Natural killer cell (primary cell): ENCODE results near the gene SIM1. TPM values are rescaled to one million over a fixed set of nuclear protein-coding genes. Genes with fewer than 3 reads are reported as not detected.

Source experiments
- ATAC-seq, 3 donors: fragments of 150-1000 bp in 2 of 3; fragments of 200-7000 bp in 1 of 3; cut with Tn5 transposase; 1 replicate in 1 of 3; 2 replicates in 2 of 3; pipeline ENCODE4 v1.10.0; 2021; ENCODE audit warnings: mild to moderate bottlenecking in 2 of 3, moderate library complexity in 2 of 3
- DNase-seq, 2 donors: peaks; one replicate each; pipeline versions ENCODE4 v3.0.0 to v3.0.0-alpha.2; 2013 to 2021; ENCODE audit warnings: mixed read lengths in 1 of 2
- H3K27ac ChIP-seq: one replicate; pipeline ENCODE4 v1.5.1; 2013; ENCODE audit warnings: mild to moderate bottlenecking, low read length
- H3K27me3 ChIP-seq: one replicate; pipeline ENCODE4 v1.6.1; 2013; ENCODE audit warnings: low read length; ENCODE audit not compliant: control insufficient read depth, insufficient read depth
- H3K36me3 ChIP-seq: one replicate; pipeline ENCODE4 v1.6.1; 2013; ENCODE audit warnings: low read length; ENCODE audit not compliant: control insufficient read depth, insufficient read depth
- H3K4me1 ChIP-seq: one replicate; pipeline ENCODE4 v1.6.1; 2013; ENCODE audit warnings: low read length; ENCODE audit not compliant: control insufficient read depth, insufficient read depth
- H3K4me3 ChIP-seq: one replicate; pipeline ENCODE4 v1.5.1; 2013; ENCODE audit warnings: low read length
- H3K9me3 ChIP-seq: one replicate; pipeline ENCODE4 v1.6.1; 2013; ENCODE audit warnings: low read length; ENCODE audit not compliant: control insufficient read depth, insufficient read depth
- H3K27ac Mint-ChIP-seq, 2 donors: one replicate each; pipeline ENCODE4 v1.8.0; 2022; ENCODE audit warnings: mild to moderate bottlenecking in 2 of 2, mixed read lengths in 2 of 2, moderate library complexity in 1 of 2
- H3K27me3 Mint-ChIP-seq, 2 donors: one replicate each; pipeline ENCODE4 v1.8.0; 2022; ENCODE audit warnings: low read depth in 2 of 2, mixed read lengths in 2 of 2
- H3K36me3 Mint-ChIP-seq: one replicate; pipeline ENCODE4 v1.8.0; 2022; ENCODE audit warnings: mixed read lengths
- H3K4me1 Mint-ChIP-seq, 2 donors: one replicate each; pipeline ENCODE4 v1.8.0; 2022; ENCODE audit warnings: mixed read lengths in 2 of 2
- H3K4me3 Mint-ChIP-seq: one replicate; pipeline ENCODE4 v1.8.0; 2022; ENCODE audit warnings: mild to moderate bottlenecking, moderate library complexity, mixed read lengths
- H3K9me3 Mint-ChIP-seq, 2 donors: one replicate each; pipeline ENCODE4 v1.8.0; 2022; ENCODE audit warnings: mixed read lengths in 2 of 2
- CTCF ChIP-seq: fragments of 200-600 bp; IDR thresholded peaks from one replicate; pipeline ENCODE4 v1.8.0; 2022; ENCODE audit warnings: antibody characterized with exemption
- WGBS: methylation state at CpG from one replicate; pipeline ENCODE4 v1.1.7; 2013; ENCODE audit warnings: missing lambda C conversion rate; ENCODE audit not compliant: insufficient coverage; 5-methylcytosine and 5-hydroxymethylcytosine counted together
- intact Hi-C: fragments of 100-400 bp; cut with micrococcal nuclease; formaldehyde crosslinking; loops from one replicate; pipeline ENCODE4 v1.14.2; 2022
- total RNA-seq, 4 donors: library from RNA; stranded (reverse); fragments of 120-200 nt in 1 of 4; gene quantifications; one replicate each; pipeline versions ENCODE4 v1.2.3 to v1.2.4, GENCODE V29; 2013 to 2022

Gene SIM1
- total RNA-seq, 3 donors from 2014 or later (not counting 1 experiment from before 2014, with no cell fraction given): not detected

GRCh38 chr6:100446115-100447080, 18.3 kb downstream of the SIM1 start:
- H3K9me3 Mint-ChIP-seq: no peaks in the 10 kb centered on the region
- no peak overlapping the region for H3K27ac Mint-ChIP-seq
- intact Hi-C loops: no loop called here
- no peaks in the 10 kb centered on the region for H3K4me1 ChIP-seq
- H3K36me3 ChIP-seq: no peaks in the 10 kb centered on the region
- ATAC-seq: no peak
- no peak for DNase-seq
- no peak overlapping the region for H3K4me3 Mint-ChIP-seq
- no peaks in the 10 kb centered on the region for H3K4me1 Mint-ChIP-seq
- H3K27me3 Mint-ChIP-seq: peaks cover 31 to 54% of the 10 kb centered on the region in 2 donors
- 15% methylated on average over 20 of the region's 23 CpGs for WGBS
- H3K27ac ChIP-seq: no peak overlapping the region
- peaks cover 48% of the 10 kb centered on the region for H3K27me3 ChIP-seq
- peaks cover 2% of the 10 kb centered on the region for H3K9me3 ChIP-seq
- H3K4me3 ChIP-seq: no peak overlapping the region
- TF ChIP-seq CTCF: no peak
- H3K36me3 Mint-ChIP-seq: no peaks in the 10 kb centered on the region

DNA sequence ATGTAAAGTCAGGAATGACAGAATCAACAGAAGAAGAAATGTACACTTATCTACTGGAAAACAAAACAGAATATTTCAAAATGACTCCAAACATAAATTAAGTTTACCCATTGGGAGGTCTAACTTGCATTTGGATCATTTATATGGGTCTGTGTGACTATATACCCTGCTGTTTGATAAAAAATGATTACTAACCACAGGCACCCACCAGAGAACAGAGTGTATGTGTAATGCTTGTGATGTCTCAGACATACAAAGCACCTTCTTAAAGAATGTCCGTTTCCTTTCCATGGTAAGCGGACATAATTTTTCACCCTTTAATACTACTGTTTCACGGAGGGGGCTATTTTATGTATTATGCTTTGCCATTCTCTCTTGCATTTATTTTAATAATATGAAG, 19.2 kb downstream of the SIM1 start:
- ATAC-seq: no peak
- no peaks in the 10 kb centered on the region for H3K9me3 Mint-ChIP-seq
- no peaks in the 10 kb centered on the region for H3K4me1 ChIP-seq
- no peaks in the 10 kb centered on the region for H3K4me1 Mint-ChIP-seq
- intact Hi-C loops: no loop called here
- no peaks in the 10 kb centered on the region for H3K36me3 ChIP-seq
- H3K27me3 ChIP-seq: peaks cover 49% of the 10 kb centered on the region
- H3K36me3 Mint-ChIP-seq: no peaks in the 10 kb centered on the region
- DNase-seq: no peak
- H3K27me3 Mint-ChIP-seq: peaks cover 34 to 54% of the 10 kb centered on the region in 2 donors
- H3K4me3 Mint-ChIP-seq: no peak overlapping the region
- no peak for TF ChIP-seq CTCF
- H3K27ac ChIP-seq: no peak overlapping the region
- peaks cover 2% of the 10 kb centered on the region for H3K9me3 ChIP-seq
- H3K27ac Mint-ChIP-seq: no peak overlapping the region
- WGBS: no CpG with 5 or more reads among the region's 3 CpGs
- H3K4me3 ChIP-seq: no peak overlapping the region

DNA sequence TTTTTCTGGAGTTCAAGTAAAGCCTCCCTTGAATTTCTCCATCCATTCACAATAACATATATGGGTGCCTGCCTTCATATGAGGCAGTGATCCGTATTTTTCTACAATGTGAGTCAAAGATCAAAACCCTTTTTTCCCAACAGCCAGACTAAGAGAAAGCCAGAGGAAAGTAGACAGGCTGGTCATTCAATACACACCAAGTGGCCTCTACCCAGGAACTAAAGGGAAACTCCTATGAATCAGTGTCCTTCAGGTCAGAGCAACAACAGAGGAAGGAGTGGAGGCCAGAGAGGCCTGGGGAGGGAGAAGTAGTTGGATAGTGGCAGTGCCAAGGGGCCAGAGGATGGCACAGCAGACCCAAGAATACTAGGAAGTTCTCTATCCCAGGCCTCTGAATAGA, 23.8 kb downstream of the SIM1 start:
- Mint-ChIP-seq H3K9me3 (peaks cover 0 to 3% of the 10 kb centered on the region in 2 donors), H3K4me1 (no peaks in the 10 kb centered on the region), H3K27ac (no peak overlapping the region), H3K27me3 (peaks cover 20 to 53% of the 10 kb centered on the region in 2 donors), H3K4me3 (no peak overlapping the region), H3K36me3 (no peaks in the 10 kb centered on the region)
- DNase-seq (no peak), ATAC-seq (no peak)
- no peak for TF ChIP-seq CTCF
- Histone ChIP-seq H3K9me3 (no peaks in the 10 kb centered on the region), H3K27me3 (peaks cover 13% of the 10 kb centered on the region), H3K27ac (no peak overlapping the region), H3K4me1 (no peaks in the 10 kb centered on the region), H3K36me3 (no peaks in the 10 kb centered on the region), H3K4me3 (no peak overlapping the region)
- WGBS: 63% methylated on average over 1 of the region's 1 CpG
- intact Hi-C loops: no loop called here
